ENCODE results near the gene NFIX. TPM values are rescaled to one million over a fixed set of nuclear protein-coding genes. Genes with fewer than 3 reads are reported as not detected.
"Not testable (repeated sequence)": the region's sequence is repeated elsewhere in the genome, so short reads cannot be mapped to it uniquely, and the experiment has no call there.

Gene NFIX
- total RNA-seq, 2 experiments from 2014 or later, result 3.0 to 3.3 TPM

- peak; percentile 65 to 89 (median 78) for DNase-seq
- Mint-ChIP-seq H3K4me1 (ENCODE audit: low read depth) (peaks cover 19% of the 10 kb centered on the region), H3K27me3 (no peaks in the 10 kb centered on the region), H3K4me3 (peak within 1 kb of the TSS; percentile 90), H3K9me3 (no peaks in the 10 kb centered on the region), H3K27ac (peak within 1 kb of the TSS; percentile 88), H3K36me3 (ENCODE audit: low read depth) (peaks cover 33% of the 10 kb centered on the region)
- ChIA-PET POLR2A (interaction anchor here (0.6 to 1.8 kb wide), 8 partner anchors 9 to 1069 kb away, joined by 3 to 11 read pairs (median 5); partner anchors contain the start of genes CALR, GCDH, JUNB and RAD23A), CTCF (interaction anchor here (5.5 kb wide), 1 partner anchor 8 kb away, joined by 30 read pairs; no protein-coding TSS in a partner anchor)
- peaks cover 29% of the 10 kb centered on the region for H3K36me3 ChIP-seq (ENCODE audit: insufficient read depth, low read length)
- intact Hi-C loops (cut with DNase I, micrococcal nuclease), result loop anchor here in 1 of 2 experiments (2.0 kb wide), 1 partner anchor 66 kb away; the partner anchor contains the start of gene GCDH
- peak; percentile 96 for ATAC-seq (ENCODE audit: poor library complexity)
- no peaks in the 10 kb centered on the region for H3K27me3 ChIP-seq (ENCODE audit: control insufficient read depth in 1 of 2, insufficient read depth in 2 of 2, low read length in 2 of 2)
- peak within 1 kb of the TSS; percentile 91 for H3K4me3 ChIP-seq (ENCODE audit: low read length)
- H3K27ac ChIP-seq (ENCODE audit: low read depth in 1 of 2, low read length in 2 of 2), result peak within 1 kb of the TSS; percentile 62 to 82
- peaks cover 38% of the 10 kb centered on the region for H3K4me1 ChIP-seq (ENCODE audit: insufficient read depth, low read length)
- H3K9me3 ChIP-seq (ENCODE audit: control insufficient read depth in 1 of 2, insufficient read depth in 1 of 2, low read length in 2 of 2), result no peaks in the 10 kb centered on the region
- TF ChIP-seq, protein P1, sequence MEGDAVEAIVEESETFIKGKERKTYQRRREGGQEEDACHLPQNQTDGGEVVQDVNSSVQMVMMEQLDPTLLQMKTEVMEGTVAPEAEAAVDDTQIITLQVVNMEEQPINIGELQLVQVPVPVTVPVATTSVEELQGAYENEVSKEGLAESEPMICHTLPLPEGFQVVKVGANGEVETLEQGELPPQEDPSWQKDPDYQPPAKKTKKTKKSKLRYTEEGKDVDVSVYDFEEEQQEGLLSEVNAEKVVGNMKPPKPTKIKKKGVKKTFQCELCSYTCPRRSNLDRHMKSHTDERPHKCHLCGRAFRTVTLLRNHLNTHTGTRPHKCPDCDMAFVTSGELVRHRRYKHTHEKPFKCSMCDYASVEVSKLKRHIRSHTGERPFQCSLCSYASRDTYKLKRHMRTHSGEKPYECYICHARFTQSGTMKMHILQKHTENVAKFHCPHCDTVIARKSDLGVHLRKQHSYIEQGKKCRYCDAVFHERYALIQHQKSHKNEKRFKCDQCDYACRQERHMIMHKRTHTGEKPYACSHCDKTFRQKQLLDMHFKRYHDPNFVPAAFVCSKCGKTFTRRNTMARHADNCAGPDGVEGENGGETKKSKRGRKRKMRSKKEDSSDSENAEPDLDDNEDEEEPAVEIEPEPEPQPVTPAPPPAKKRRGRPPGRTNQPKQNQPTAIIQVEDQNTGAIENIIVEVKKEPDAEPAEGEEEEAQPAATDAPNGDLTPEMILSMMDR (IDR thresholded peaks at IDR 0.05), result no peak
Observed at GRCh38 chr19:12956446-12957388, 38.6 kb upstream of the NFIX start, which contains the start of gene GADD45GIP1. Gene GADD45GIP1 (minus strand): TSS chr19:12957223. CDS start chr19:12957212, 11 bp downstream.

GRCh38 chr19:12957389-12957952 is 37.8 kb upstream of the NFIX start:
- intact Hi-C loops (cut with DNase I, micrococcal nuclease), result loop anchor here in 1 of 2 experiments (2.0 kb wide), 1 partner anchor 67 kb away; the partner anchor contains the start of gene GCDH
- ChIA-PET CTCF (interaction anchor here (0.7 to 5.5 kb wide), 2 partner anchors 8 to 128 kb away, joined by 3 to 30 read pairs; no protein-coding TSS in a partner anchor), POLR2A (interaction anchor here (0.7 to 1.8 kb wide), 6 partner anchors 8 to 72 kb away, joined by 4 to 11 read pairs (median 6); partner anchors contain the start of genes CALR, GCDH, RAD23A and SYCE2)
- peaks cover 37% of the 10 kb centered on the region for H3K4me1 ChIP-seq (ENCODE audit: insufficient read depth, low read length)
- Mint-ChIP-seq H3K4me3 (peak overlapping the region; percentile 90), H3K27ac (peak overlapping the region; percentile 88), H3K4me1 (ENCODE audit: low read depth) (peaks cover 19% of the 10 kb centered on the region), H3K36me3 (ENCODE audit: low read depth) (peaks cover 28% of the 10 kb centered on the region)
- not testable (repeated sequence) for H3K27me3 ChIP-seq (ENCODE audit: control insufficient read depth in 1 of 2, insufficient read depth in 2 of 2, low read length in 2 of 2); H3K9me3 ChIP-seq (ENCODE audit: control insufficient read depth in 1 of 2, insufficient read depth in 1 of 2, low read length in 2 of 2); ATAC-seq (ENCODE audit: poor library complexity); DNase-seq; H3K27me3 Mint-ChIP-seq; H3K9me3 Mint-ChIP-seq
- peaks cover 23% of the 10 kb centered on the region for H3K36me3 ChIP-seq (ENCODE audit: insufficient read depth, low read length)
- peak overlapping the region; percentile 62 to 82 for H3K27ac ChIP-seq (ENCODE audit: low read depth in 1 of 2, low read length in 2 of 2)
- peak overlapping the region; percentile 91 for H3K4me3 ChIP-seq (ENCODE audit: low read length)

DNA sequence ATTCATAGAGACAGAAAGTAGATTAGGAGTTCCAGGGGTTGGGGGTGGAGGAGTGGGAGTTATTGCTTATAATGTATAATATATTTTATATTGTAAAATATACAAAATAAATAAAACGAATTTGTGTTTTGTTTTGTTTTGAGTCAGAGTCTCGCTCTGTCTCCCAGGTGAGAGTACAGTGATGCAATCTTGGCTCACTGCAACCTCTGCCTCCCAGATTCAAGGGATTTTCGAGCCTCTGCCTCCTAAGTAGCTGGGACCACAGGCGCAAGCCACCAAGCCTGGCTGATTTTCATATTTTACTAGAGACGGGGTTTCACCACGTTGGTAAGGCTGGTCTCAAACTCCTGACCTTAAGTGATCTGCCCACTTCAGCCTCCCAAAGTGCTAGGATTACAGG is 35.8 kb upstream of the NFIX start:
- ATAC-seq (ENCODE audit: poor library complexity) (no peak), DNase-seq (no peak)
- Histone ChIP-seq H3K36me3 (ENCODE audit: insufficient read depth, low read length) (peaks cover 3% of the 10 kb centered on the region), H3K4me1 (ENCODE audit: insufficient read depth, low read length) (peaks cover 24% of the 10 kb centered on the region), H3K27ac (ENCODE audit: low read depth in 1 of 2, low read length in 2 of 2) (no peak overlapping the region), H3K4me3 (ENCODE audit: low read length) (no peak overlapping the region), H3K27me3 (ENCODE audit: control insufficient read depth in 1 of 2, insufficient read depth in 2 of 2, low read length in 2 of 2) (no peaks in the 10 kb centered on the region), H3K9me3 (ENCODE audit: control insufficient read depth in 1 of 2, insufficient read depth in 1 of 2, low read length in 2 of 2) (no peaks in the 10 kb centered on the region)
- Mint-ChIP-seq H3K27ac (no peak overlapping the region), H3K27me3 (no peaks in the 10 kb centered on the region), H3K4me3 (no peak overlapping the region), H3K36me3 (ENCODE audit: low read depth) (peaks cover 8% of the 10 kb centered on the region), H3K4me1 (ENCODE audit: low read depth) (peaks cover 16% of the 10 kb centered on the region), H3K9me3 (no peaks in the 10 kb centered on the region)
- intact Hi-C loops (cut with DNase I, micrococcal nuclease), result no loop called here
- TF ChIP-seq, protein P1 (IDR thresholded peaks at IDR 0.05), result no peak
- ChIA-PET CTCF (no interaction called here), POLR2A (no interaction called here)
